Measurements from ENCODE around the gene GANAB.
A peak's percentile ranks its signal among the peaks of the same experiment; 100 is the strongest.
"Not testable (repeated sequence)": the region's sequence is repeated elsewhere in the genome, so short reads cannot be mapped to it uniquely, and the experiment has no call there.

Gene GANAB

GRCh38 chr11:62621567-62622470 is 24.6 kb downstream of the GANAB start, which contains the start of gene B3GAT3:
Gene B3GAT3, minus strand, starts transcription at chr11:62621986. Its CDS starts 39 bp downstream, at chr11:62621947.
- peak; percentile 81 to 87 for DNase-seq (ENCODE audit: low read depth in 2 of 2)

- DNase-seq (ENCODE audit: low read depth in 2 of 2): no peak
These were observed 25.3 kb downstream of the GANAB start for GRCh38 chr11:62621027-62621566.

- not testable (repeated sequence) for DNase-seq (ENCODE audit: low read depth in 2 of 2)
These were observed 29.5 kb downstream of the GANAB start for GRCh38 chr11:62616957-62617356.

- DNase-seq (ENCODE audit: low read depth in 2 of 2): no peak
These were observed 30.9 kb downstream of the GANAB start for GRCh38 chr11:62615521-62615920.

GRCh38 chr11:62614275-62614674 is 32.1 kb downstream of the GANAB start:
- DNase-seq (ENCODE audit: low read depth in 2 of 2): no peak

- no peak for DNase-seq (ENCODE audit: low read depth in 2 of 2)
These were observed 33.1 kb downstream of the GANAB start for GRCh38 chr11:62613291-62613778.

- peak; percentile 38 to 49 for DNase-seq (ENCODE audit: low read depth in 2 of 2)
These were observed 33.8 kb downstream of the GANAB start, which contains the start of the genes EML3 and ROM1 for GRCh38 chr11:62612366-62613290. Gene EML3, minus strand, starts transcription at chr11:62612775. Its CDS starts 318 bp downstream, at chr11:62612457. Gene ROM1, plus strand, starts transcription at chr11:62613257. Its CDS starts 25 bp downstream, at chr11:62613282.

- DNase-seq (ENCODE audit: low read depth in 2 of 2): no peak
These were observed 34.6 kb downstream of the GANAB start for GRCh38 chr11:62611705-62612365.

GRCh38 chr11:62610814-62611704 is 35.4 kb downstream of the GANAB start:
- no peak for DNase-seq (ENCODE audit: low read depth in 2 of 2)

- no peak for DNase-seq (ENCODE audit: low read depth in 2 of 2)
These were observed 36.0 kb downstream of the GANAB start for GRCh38 chr11:62610403-62610802.

- DNase-seq (ENCODE audit: low read depth in 2 of 2): no peak
These were observed 37.6 kb downstream of the GANAB start for GRCh38 chr11:62608776-62609175.

- no peak for DNase-seq (ENCODE audit: low read depth in 2 of 2)
These were observed 38.7 kb downstream of the GANAB start for GRCh38 chr11:62607714-62608113.

GRCh38 chr11:62605902-62606301 is 40.5 kb downstream of the GANAB start:
- no peak for DNase-seq (ENCODE audit: low read depth in 2 of 2)

GRCh38 chr11:62605467-62605866 is 40.9 kb downstream of the GANAB start:
- no peak for DNase-seq (ENCODE audit: low read depth in 2 of 2)

GRCh38 chr11:62604460-62605120 is 41.8 kb downstream of the GANAB start:
- no peak for DNase-seq (ENCODE audit: low read depth in 2 of 2)

- no peak for DNase-seq (ENCODE audit: low read depth in 2 of 2)
These were observed 42.6 kb downstream of the GANAB start for GRCh38 chr11:62603776-62604299.

- DNase-seq (ENCODE audit: low read depth in 2 of 2): no peak
These were observed 43.4 kb downstream of the GANAB start for GRCh38 chr11:62603072-62603408.

GRCh38 chr11:62602141-62603071 is 44.0 kb downstream of the GANAB start:
- peak in 1 of 2 experiments; percentile 20 for DNase-seq (ENCODE audit: low read depth in 2 of 2)

Measured in fibroblast of skin of left biceps (primary cell).